ENCODE measurements around the gene SUMF2. TPM values are rescaled to one million over a fixed set of nuclear protein-coding genes. Genes with fewer than 3 reads are reported as not detected.

The SUMF2 gene
- total and polyA plus RNA-seq, 2 experiments from 2014 or later = 32.9 to 45.7 TPM

DNA sequence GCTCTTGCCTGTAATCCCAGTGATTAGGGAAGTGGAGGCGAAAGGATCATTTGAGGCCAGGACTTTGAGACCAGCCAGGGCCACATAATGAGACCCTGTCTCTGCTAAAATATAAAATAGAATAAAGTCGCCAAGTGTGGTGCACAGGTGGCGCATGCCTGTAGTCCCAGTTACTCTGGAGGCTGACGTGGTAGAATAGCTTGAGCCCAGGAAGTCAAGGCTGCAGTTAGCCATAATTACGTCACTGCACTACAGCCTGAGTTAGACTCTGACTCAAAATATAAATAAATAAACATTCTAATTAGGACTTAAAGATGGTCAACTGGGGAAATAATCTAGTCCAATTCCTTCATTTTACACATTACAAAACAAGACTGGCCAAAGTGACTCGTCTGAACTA, 41.4 kb downstream of the SUMF2 start (continued):
- TF ChIP-seq, protein P1, sequence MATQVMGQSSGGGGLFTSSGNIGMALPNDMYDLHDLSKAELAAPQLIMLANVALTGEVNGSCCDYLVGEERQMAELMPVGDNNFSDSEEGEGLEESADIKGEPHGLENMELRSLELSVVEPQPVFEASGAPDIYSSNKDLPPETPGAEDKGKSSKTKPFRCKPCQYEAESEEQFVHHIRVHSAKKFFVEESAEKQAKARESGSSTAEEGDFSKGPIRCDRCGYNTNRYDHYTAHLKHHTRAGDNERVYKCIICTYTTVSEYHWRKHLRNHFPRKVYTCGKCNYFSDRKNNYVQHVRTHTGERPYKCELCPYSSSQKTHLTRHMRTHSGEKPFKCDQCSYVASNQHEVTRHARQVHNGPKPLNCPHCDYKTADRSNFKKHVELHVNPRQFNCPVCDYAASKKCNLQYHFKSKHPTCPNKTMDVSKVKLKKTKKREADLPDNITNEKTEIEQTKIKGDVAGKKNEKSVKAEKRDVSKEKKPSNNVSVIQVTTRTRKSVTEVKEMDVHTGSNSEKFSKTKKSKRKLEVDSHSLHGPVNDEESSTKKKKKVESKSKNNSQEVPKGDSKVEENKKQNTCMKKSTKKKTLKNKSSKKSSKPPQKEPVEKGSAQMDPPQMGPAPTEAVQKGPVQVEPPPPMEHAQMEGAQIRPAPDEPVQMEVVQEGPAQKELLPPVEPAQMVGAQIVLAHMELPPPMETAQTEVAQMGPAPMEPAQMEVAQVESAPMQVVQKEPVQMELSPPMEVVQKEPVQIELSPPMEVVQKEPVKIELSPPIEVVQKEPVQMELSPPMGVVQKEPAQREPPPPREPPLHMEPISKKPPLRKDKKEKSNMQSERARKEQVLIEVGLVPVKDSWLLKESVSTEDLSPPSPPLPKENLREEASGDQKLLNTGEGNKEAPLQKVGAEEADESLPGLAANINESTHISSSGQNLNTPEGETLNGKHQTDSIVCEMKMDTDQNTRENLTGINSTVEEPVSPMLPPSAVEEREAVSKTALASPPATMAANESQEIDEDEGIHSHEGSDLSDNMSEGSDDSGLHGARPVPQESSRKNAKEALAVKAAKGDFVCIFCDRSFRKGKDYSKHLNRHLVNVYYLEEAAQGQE (IDR thresholded peaks at IDR 0.05; ENCODE audit: unreplicated experiment) = no peak
- no peak for TF ChIP-seq ZNF331 (CRISPR knock-in tag; IDR thresholded peaks at IDR 0.05; ENCODE audit: low read depth)
- TF ChIP-seq ZNF114 (CRISPR knock-in tag; IDR thresholded peaks at IDR 0.05) = no peak
- TF ChIP-seq EZH2phosphoT487 (IDR thresholded peaks at IDR 0.05; ENCODE audit: unreplicated experiment) = no peak
- TF ChIP-seq NANOG (IDR thresholded peaks at IDR 0.05; ENCODE audit: borderline replicate concordance) = no peak
- no peak for TF ChIP-seq STAT1 (IDR thresholded peaks at IDR 0.05; ENCODE audit: unreplicated experiment)
- no peak for TF ChIP-seq EZH2 (IDR thresholded peaks at IDR 0.05; ENCODE audit: low read depth, unreplicated experiment)
- TF ChIP-seq, protein P2, sequence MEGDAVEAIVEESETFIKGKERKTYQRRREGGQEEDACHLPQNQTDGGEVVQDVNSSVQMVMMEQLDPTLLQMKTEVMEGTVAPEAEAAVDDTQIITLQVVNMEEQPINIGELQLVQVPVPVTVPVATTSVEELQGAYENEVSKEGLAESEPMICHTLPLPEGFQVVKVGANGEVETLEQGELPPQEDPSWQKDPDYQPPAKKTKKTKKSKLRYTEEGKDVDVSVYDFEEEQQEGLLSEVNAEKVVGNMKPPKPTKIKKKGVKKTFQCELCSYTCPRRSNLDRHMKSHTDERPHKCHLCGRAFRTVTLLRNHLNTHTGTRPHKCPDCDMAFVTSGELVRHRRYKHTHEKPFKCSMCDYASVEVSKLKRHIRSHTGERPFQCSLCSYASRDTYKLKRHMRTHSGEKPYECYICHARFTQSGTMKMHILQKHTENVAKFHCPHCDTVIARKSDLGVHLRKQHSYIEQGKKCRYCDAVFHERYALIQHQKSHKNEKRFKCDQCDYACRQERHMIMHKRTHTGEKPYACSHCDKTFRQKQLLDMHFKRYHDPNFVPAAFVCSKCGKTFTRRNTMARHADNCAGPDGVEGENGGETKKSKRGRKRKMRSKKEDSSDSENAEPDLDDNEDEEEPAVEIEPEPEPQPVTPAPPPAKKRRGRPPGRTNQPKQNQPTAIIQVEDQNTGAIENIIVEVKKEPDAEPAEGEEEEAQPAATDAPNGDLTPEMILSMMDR (conservative IDR thresholded peaks at IDR 0.05; ENCODE audit: low read depth in 2 of 2) = no peak

DNA sequence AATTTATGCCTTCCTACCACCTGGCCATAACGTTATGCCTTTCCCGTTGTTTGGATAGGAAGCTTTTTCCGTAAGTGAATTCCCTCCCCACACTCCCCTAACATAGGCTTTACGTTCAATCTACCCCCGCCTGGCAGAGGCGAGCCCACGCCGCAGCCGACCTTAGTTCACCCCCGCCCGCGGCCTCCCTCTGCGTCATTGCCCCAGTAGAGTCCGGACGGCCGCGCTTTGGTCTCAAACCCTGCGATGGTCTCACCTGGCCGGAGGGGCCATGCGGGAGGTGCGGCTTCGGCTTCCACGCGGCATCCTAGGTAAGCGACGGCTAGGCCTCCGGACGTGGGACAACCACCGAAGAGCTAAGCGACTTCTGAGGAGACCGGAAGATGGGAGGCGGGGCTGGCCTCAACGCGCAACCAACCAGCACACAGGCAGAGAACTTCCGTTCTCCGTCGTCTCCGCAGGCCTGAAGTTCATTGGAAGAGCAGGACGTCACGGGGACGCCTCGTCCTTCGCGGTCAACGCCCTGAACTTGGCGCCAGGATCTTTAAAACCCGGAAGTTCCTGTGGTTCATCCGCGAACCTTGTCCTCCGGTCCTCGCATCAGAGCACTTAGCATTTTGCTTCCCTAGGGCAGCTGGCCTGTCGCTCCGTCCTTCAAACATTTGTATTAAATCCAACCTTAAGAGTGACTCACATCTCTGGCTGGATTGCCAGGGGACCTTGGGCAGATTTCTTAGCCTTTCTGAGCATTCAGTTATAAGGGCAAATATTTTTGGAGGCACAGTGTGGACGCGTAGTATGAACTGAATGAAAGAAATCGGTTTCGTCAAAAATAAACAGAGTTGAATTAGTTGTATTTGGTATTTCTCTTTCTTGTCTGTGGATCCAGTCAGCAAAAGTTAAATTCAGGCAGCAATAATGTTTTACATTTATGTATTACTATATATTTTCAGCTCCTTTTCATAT, 42.3 kb downstream of the SUMF2 start, which contains the start of gene CHCHD2:
Gene CHCHD2, minus strand, starts transcription at position 369 of the 966 bp plus-strand sequence. Its CDS starts 63 bp downstream, at position 306.
- Mint-ChIP-seq H3K4me1 (no peaks in the 10 kb centered on the region), H3K4me3 (no peak within 1 kb of the TSS), H3K27ac (no peak within 1 kb of the TSS), H3K27me3 (ENCODE audit: insufficient read depth, low read depth, poor library complexity) (no peaks in the 10 kb centered on the region), H3K9me3 (peaks cover 94% of the 10 kb centered on the region), H3K36me3 (ENCODE audit: low read depth) (peaks cover 22% of the 10 kb centered on the region)
- Histone ChIP-seq H3K9me2 (ENCODE audit: insufficient read depth) (no peaks in the 10 kb centered on the region), H3K4me1 (ENCODE audit: insufficient read depth) (no peaks in the 10 kb centered on the region), H4K20me1 (replicated peaks; ENCODE audit: insufficient read depth) (no peaks in the 10 kb centered on the region), H3K79me2 (replicated peaks; ENCODE audit: insufficient read depth) (no peaks in the 10 kb centered on the region), H2AFZ (no peak within 1 kb of the TSS), H3K4me3 (no peak within 1 kb of the TSS), H3K27ac (ENCODE audit: low read depth) (no peak within 1 kb of the TSS), H3F3A (replicated peaks; ENCODE audit: low read depth) (no peaks in the 10 kb centered on the region), H3K27me3 (ENCODE audit: insufficient read depth) (no peaks in the 10 kb centered on the region), H3K4me2 (no peak within 1 kb of the TSS), H3K36me3 (ENCODE audit: insufficient read depth) (no peaks in the 10 kb centered on the region; the same call in none of the 2 replicates)
- DNase-seq (ENCODE audit: low spot score) (no peak), ATAC-seq (no peak)
- TF ChIP-seq EZH2phosphoT487 (IDR thresholded peaks at IDR 0.05; ENCODE audit: unreplicated experiment) (no peak), POLR2AphosphoS5 (IDR thresholded peaks at IDR 0.05; ENCODE audit: low read depth) (no peak), EZH2 (IDR thresholded peaks at IDR 0.05; ENCODE audit: low read depth, unreplicated experiment) (no peak), JUNB (IDR thresholded peaks at IDR 0.05; ENCODE audit: unreplicated experiment) (no peak)
- TF ChIP-seq, protein P3, sequence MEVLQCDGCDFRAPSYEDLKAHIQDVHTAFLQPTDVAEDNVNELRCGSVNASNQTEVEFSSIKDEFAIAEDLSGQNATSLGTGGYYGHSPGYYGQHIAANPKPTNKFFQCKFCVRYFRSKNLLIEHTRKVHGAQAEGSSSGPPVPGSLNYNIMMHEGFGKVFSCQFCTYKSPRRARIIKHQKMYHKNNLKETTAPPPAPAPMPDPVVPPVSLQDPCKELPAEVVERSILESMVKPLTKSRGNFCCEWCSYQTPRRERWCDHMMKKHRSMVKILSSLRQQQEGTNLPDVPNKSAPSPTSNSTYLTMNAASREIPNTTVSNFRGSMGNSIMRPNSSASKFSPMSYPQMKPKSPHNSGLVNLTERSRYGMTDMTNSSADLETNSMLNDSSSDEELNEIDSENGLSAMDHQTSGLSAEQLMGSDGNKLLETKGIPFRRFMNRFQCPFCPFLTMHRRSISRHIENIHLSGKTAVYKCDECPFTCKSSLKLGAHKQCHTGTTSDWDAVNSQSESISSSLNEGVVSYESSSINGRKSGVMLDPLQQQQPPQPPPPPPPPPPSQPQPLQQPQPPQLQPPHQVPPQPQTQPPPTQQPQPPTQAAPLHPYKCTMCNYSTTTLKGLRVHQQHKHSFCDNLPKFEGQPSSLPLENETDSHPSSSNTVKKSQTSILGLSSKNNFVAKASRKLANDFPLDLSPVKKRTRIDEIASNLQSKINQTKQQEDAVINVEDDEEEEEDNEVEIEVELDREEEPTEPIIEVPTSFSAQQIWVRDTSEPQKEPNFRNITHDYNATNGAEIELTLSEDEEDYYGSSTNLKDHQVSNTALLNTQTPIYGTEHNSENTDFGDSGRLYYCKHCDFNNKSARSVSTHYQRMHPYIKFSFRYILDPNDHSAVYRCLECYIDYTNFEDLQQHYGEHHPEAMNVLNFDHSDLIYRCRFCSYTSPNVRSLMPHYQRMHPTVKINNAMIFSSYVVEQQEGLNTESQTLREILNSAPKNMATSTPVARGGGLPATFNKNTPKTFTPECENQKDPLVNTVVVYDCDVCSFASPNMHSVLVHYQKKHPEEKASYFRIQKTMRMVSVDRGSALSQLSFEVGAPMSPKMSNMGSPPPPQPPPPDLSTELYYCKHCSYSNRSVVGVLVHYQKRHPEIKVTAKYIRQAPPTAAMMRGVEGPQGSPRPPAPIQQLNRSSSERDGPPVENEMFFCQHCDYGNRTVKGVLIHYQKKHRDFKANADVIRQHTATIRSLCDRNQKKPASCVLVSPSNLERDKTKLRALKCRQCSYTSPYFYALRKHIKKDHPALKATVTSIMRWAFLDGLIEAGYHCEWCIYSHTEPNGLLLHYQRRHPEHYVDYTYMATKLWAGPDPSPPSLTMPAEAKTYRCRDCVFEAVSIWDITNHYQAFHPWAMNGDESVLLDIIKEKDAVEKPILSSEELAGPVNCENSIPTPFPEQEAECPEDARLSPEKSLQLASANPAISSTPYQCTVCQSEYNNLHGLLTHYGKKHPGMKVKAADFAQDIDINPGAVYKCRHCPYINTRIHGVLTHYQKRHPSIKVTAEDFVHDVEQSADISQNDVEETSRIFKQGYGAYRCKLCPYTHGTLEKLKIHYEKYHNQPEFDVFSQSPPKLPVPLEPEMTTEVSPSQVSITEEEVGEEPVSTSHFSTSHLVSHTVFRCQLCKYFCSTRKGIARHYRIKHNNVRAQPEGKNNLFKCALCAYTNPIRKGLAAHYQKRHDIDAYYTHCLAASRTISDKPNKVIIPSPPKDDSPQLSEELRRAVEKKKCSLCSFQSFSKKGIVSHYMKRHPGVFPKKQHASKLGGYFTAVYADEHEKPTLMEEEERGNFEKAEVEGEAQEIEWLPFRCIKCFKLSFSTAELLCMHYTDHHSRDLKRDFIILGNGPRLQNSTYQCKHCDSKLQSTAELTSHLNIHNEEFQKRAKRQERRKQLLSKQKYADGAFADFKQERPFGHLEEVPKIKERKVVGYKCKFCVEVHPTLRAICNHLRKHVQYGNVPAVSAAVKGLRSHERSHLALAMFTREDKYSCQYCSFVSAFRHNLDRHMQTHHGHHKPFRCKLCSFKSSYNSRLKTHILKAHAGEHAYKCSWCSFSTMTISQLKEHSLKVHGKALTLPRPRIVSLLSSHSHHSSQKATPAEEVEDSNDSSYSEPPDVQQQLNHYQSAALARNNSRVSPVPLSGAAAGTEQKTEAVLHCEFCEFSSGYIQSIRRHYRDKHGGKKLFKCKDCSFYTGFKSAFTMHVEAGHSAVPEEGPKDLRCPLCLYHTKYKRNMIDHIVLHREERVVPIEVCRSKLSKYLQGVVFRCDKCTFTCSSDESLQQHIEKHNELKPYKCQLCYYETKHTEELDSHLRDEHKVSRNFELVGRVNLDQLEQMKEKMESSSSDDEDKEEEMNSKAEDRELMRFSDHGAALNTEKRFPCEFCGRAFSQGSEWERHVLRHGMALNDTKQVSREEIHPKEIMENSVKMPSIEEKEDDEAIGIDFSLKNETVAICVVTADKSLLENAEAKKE (CRISPR knock-in tag; IDR thresholded peaks at IDR 0.05) = no peak

All from GM23338 (cell line).